22Rv1 (cell line): ENCODE measurements around the gene IMP3.
"Not testable (repeated sequence)": the region's sequence is repeated elsewhere in the genome, so short reads cannot be mapped to it uniquely, and the experiment has no call there.

Source experiments
- H3K27ac ChIP-seq: fragments of 450-650 bp; 2 replicates; pipeline ENCODE4 v1.5.1; 2017
- ZFX ChIP-seq: fragments of 450-650 bp; IDR thresholded peaks from 2 replicates; pipeline ENCODE4 v1.6.1; 2017; ENCODE audit warnings: antibody characterized with exemption, borderline replicate concordance
- TF ChIP-seq, protein P1 (sequence below): fragments of 450-650 bp; IDR thresholded peaks from 2 replicates; pipeline ENCODE4 v1.5.1; 2017; ENCODE audit warnings: mild to moderate bottlenecking

Gene IMP3, protein sequence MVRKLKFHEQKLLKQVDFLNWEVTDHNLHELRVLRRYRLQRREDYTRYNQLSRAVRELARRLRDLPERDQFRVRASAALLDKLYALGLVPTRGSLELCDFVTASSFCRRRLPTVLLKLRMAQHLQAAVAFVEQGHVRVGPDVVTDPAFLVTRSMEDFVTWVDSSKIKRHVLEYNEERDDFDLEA

DNA sequence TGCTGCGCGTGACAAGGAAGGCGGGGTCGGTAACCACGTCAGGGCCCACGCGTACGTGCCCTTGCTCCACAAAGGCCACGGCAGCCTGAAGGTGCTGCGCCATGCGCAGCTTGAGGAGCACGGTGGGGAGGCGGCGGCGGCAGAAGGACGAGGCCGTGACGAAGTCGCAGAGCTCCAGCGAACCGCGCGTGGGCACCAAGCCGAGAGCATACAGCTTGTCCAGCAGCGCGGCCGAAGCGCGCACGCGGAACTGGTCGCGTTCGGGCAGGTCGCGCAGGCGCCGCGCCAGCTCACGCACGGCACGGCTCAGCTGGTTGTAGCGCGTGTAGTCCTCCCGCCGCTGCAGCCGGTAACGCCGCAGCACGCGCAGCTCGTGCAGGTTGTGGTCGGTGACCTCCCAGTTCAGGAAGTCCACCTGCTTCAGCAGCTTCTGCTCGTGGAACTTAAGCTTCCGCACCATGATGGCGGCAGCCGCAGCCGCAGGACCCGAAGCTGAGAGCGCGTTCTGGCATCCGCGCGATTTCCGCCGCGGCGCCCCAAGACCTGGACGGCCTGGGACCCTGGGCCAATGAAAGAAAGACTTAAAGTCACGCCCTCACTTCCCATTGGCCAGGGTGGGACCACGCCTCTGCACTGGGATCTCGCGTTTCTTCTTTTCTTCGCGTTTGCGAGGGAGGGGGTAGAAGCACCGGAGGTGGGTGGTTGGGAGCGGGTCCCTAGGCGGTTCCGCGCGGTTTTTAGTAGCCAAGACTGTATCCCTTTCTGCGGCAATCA lies at the start of gene IMP3:
TSS of gene IMP3 (minus strand) at position 516 of the 774 bp plus-strand sequence. CDS start at position 460, 56 bp downstream.
- H3K27ac ChIP-seq = peak within 1 kb of the TSS; percentile 95
- TF ChIP-seq, protein P1, sequence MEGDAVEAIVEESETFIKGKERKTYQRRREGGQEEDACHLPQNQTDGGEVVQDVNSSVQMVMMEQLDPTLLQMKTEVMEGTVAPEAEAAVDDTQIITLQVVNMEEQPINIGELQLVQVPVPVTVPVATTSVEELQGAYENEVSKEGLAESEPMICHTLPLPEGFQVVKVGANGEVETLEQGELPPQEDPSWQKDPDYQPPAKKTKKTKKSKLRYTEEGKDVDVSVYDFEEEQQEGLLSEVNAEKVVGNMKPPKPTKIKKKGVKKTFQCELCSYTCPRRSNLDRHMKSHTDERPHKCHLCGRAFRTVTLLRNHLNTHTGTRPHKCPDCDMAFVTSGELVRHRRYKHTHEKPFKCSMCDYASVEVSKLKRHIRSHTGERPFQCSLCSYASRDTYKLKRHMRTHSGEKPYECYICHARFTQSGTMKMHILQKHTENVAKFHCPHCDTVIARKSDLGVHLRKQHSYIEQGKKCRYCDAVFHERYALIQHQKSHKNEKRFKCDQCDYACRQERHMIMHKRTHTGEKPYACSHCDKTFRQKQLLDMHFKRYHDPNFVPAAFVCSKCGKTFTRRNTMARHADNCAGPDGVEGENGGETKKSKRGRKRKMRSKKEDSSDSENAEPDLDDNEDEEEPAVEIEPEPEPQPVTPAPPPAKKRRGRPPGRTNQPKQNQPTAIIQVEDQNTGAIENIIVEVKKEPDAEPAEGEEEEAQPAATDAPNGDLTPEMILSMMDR = no peak
- no peak for TF ChIP-seq ZFX

DNA sequence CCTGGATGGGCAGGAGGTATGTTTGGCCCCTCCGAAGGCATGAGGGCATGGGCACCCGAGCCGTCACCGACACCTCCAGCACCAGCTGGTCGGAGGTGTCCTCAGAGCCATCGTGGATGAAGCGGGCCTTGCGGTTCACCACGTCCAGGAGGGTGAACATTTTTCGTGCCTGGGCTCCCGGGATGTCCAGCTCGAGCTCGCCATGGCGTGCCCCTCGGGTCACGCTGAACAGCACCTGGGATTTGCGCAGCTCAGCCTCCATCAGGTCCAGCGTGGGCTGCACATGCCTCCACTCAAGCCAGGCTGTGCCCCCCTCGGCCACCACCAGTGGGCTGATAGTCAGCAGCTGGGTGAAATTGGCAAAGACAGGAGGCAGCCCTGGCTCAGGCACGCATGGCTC lies 49.4 kb upstream of the IMP3 start:
- not testable (repeated sequence) for H3K27ac ChIP-seq

DNA sequence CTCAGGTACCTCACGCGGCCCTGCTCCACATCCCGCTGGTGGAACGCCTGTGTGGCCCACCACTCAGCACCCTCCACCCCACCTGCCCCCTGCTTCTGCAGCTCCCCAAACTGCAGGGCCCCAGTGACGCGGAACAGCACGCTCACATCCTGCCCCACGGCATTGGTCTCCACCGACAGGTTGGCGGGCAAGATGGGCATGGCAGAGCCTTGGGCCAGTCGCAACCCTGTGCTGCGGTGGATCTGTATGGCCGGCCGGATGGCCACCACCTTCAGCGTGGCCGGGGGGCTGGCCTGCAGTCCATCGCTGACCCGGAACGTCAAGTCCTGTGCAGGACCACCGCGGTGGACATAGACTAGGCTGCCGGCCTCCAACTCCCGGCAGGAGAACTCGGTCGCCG lies 48.8 kb upstream of the IMP3 start:
- TF ChIP-seq, protein P1 = no peak
- no peak for TF ChIP-seq ZFX
- no peak overlapping the region for H3K27ac ChIP-seq

DNA sequence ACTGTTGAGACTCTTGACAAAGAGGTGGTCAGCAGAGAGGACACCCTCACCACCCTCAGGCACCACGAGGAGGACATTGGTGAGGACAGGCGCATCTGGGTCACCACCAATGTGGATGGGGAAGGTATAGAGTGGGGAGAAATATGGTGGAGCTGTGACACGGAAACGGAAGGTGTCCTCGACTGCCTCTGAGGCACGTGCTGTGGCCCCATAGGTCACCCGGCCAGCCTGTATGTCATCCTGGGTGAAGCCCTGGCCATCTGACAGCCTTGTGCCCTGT lies 48.2 kb upstream of the IMP3 start:
- H3K27ac ChIP-seq = no peak overlapping the region
- TF ChIP-seq ZFX = no peak
- TF ChIP-seq, protein P1 = no peak

DNA sequence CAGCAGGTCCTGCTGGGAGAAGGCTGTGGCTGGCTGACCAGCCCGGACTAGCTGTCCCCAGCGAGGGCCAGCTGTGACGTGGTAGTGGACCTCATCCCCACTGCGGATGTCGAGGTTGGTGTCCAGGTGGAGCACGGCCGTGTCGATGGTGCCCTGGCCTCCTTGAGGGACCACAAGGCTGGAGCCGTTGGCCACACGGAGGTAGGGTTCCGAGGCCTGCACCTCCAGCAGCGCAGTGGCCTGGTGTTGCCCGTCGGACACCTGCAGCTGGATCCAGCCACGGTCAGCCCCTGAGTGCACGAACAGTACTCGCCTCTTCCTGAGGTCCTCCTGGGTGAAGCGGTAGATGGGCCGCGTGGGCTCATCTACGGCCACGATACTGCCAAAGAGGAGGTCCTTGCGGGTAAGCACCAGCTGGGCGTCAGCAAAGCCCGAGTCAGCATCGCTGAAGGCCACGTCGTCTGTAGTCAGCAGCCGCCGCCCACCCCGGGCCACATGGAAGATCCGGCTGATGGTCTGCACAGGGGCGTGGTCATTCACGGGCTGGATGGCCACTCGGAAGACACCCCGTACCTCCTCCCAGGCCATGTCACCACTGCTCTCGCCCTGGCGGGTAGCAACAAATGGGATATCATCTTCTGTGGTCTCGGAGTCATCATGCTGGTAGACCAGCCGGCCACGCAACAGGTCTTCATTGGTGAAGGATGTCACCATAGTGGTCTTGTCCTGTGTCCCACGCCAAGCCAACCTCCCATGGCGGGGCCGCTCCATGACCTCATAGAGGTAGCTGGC lies 47.7 kb upstream of the IMP3 start:
- no peak for TF ChIP-seq ZFX
- TF ChIP-seq, protein P1 = no peak
- no peak overlapping the region for H3K27ac ChIP-seq

- H3K27ac ChIP-seq = not testable (repeated sequence)
- TF ChIP-seq, protein P1 = peak; percentile 65
These were observed 46.2 kb upstream of the IMP3 start for GRCh38 chr15:75686212-75686642.

- no peak overlapping the region for H3K27ac ChIP-seq
- TF ChIP-seq, protein P1 = no peak
- no peak for TF ChIP-seq ZFX
These were observed 45.2 kb upstream of the IMP3 start for GRCh38 chr15:75685195-75685594.
